ENCODE results near the gene ERMP1. TPM values are rescaled to one million over a fixed set of nuclear protein-coding genes. Genes with fewer than 3 reads are reported as not detected.

Gene ERMP1
- polyA plus RNA-seq, 1 of the 3 experiments (the other 2 are of a cell fraction): 5.9 TPM

GRCh38 chr9:5787759-5788302 lies 45.1 kb downstream of the ERMP1 start:
- H3K4me1 ChIP-seq (ENCODE audit: control insufficient read depth in 1 of 2, insufficient read depth in 2 of 2, low read depth in 1 of 2, low read length in 1 of 2): no peaks in the 10 kb centered on the region
- no peak overlapping the region for H3K9ac ChIP-seq
- no peaks in the 10 kb centered on the region for H3K79me2 ChIP-seq (ENCODE audit: insufficient read depth)
- no peak overlapping the region for H3K27ac ChIP-seq (ENCODE audit: low read depth in 2 of 2, low read length in 1 of 2)
- H3K4me2 ChIP-seq: no peak overlapping the region
- peaks cover 21 to 33% of the 10 kb centered on the region in 2 experiments for H3K36me3 ChIP-seq (replicated peaks in 1 of 2; ENCODE audit: control insufficient read depth in 1 of 2, insufficient read depth in 2 of 2, low read length in 1 of 2)
- peaks cover 10% of the 10 kb centered on the region for H3F3A ChIP-seq (replicated peaks; ENCODE audit: insufficient read depth)
- H3K9me3 ChIP-seq: no peaks in the 10 kb centered on the region
- H3K9me2 ChIP-seq: no peaks in the 10 kb centered on the region
- POLR2A ChIA-PET: no interaction called here
- H3K4me3 ChIP-seq (ENCODE audit: low read depth in 2 of 2, low read length in 1 of 2): no peak overlapping the region
- CTCF ChIA-PET: interaction anchor here (0.6 kb wide), 1 partner anchor 574 kb away, joined by 3 read pairs; no protein-coding TSS in a partner anchor
- TF ChIP-seq RFX5 (IDR thresholded peaks at IDR 0.05; ENCODE audit: low read length): no peak
- DNase-seq: no peak
- 100% methylated on average over 2 of the region's 2 CpGs for WGBS (ENCODE audit: low lambda C conversion rate)
- no peaks in the 10 kb centered on the region for H3K27me3 ChIP-seq (ENCODE audit: insufficient read depth)
- H2AFZ ChIP-seq (ENCODE audit: low read depth): no peak overlapping the region
- no peaks in the 10 kb centered on the region for H4K20me1 ChIP-seq (ENCODE audit: insufficient read depth)

GRCh38 chr9:5787220-5787619 lies 45.7 kb downstream of the ERMP1 start:
- TF ChIP-seq MEF2A (IDR thresholded peaks at IDR 0.05; ENCODE audit: borderline replicate concordance, low read depth) (no peak), CHD2 (IDR thresholded peaks at IDR 0.05; ENCODE audit: low read length, partially characterized antibody) (no peak), EZH2phosphoT487 (IDR thresholded peaks at IDR 0.05; ENCODE audit: borderline replicate concordance, low read depth) (no peak)
- H3K27me3 ChIP-seq (ENCODE audit: insufficient read depth): no peaks in the 10 kb centered on the region
- ChIA-PET CTCF (interaction anchor here (2.1 kb wide), 1 partner anchor 12 kb away, joined by 7 read pairs; no protein-coding TSS in a partner anchor), POLR2A (no interaction called here)
- H3K9me3 ChIP-seq: no peaks in the 10 kb centered on the region
- H2AFZ ChIP-seq (ENCODE audit: low read depth): no peak overlapping the region
- no peaks in the 10 kb centered on the region for H3K9me2 ChIP-seq
- H3K4me3 ChIP-seq (ENCODE audit: low read depth in 2 of 2, low read length in 1 of 2): no peak overlapping the region
- no peak for DNase-seq
- H3K27ac ChIP-seq (ENCODE audit: low read depth in 2 of 2, low read length in 1 of 2): no peak overlapping the region
- H3K4me2 ChIP-seq: no peak overlapping the region
- peaks cover 24 to 33% of the 10 kb centered on the region in 2 experiments for H3K36me3 ChIP-seq (replicated peaks in 1 of 2; ENCODE audit: control insufficient read depth in 1 of 2, insufficient read depth in 2 of 2, low read length in 1 of 2)
- H3F3A ChIP-seq (replicated peaks; ENCODE audit: insufficient read depth): peaks cover 9% of the 10 kb centered on the region
- H3K4me1 ChIP-seq (ENCODE audit: control insufficient read depth in 1 of 2, insufficient read depth in 2 of 2, low read depth in 1 of 2, low read length in 1 of 2): no peaks in the 10 kb centered on the region
- H4K20me1 ChIP-seq (ENCODE audit: insufficient read depth): no peaks in the 10 kb centered on the region
- no peak overlapping the region for H3K9ac ChIP-seq
- no peaks in the 10 kb centered on the region for H3K79me2 ChIP-seq (ENCODE audit: insufficient read depth)
- 89% methylated on average over 2 of the region's 2 CpGs for WGBS (ENCODE audit: low lambda C conversion rate)

DNA sequence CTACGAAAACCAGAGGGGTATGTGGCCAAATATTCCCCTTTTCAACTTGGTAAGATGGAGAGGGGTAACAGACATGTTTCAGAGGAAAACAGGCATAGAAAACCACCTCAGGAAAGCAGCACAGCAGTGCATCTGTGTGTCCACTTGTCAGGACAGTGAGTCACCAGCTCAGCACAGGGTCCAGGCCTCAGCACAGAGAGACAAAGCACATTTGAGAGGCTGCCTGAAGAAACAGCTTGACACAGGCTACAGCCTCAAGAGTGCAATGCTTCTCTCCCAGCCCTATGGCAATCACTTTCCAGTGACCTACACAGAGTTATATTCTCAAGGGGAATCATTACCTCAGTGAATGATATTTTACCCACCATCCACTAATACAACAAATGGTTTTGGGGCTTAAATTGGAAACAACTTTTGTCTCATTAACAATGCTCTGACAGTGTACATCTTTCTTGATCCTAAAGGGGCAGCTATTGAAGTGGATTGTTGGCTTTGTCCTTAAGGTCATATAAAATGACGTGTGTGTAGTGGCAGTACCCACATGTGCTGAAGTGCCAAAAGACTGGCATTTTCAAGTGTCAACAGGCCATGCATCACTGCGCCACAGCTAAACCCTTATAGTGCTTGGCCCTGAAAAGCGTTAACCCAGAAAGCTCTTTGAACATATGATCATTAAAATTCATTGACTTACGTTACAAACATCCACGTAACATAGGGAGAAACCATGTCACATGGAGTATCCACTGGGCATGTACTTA lies 46.4 kb downstream of the ERMP1 start:
- H3F3A ChIP-seq (replicated peaks; ENCODE audit: insufficient read depth): peaks cover 7% of the 10 kb centered on the region
- H3K9ac ChIP-seq: no peak overlapping the region
- H3K9me3 ChIP-seq: no peaks in the 10 kb centered on the region
- no peak overlapping the region for H2AFZ ChIP-seq (ENCODE audit: low read depth)
- H3K4me2 ChIP-seq: no peak overlapping the region
- H3K27me3 ChIP-seq (ENCODE audit: insufficient read depth): no peaks in the 10 kb centered on the region
- H3K4me3 ChIP-seq (ENCODE audit: low read depth in 2 of 2, low read length in 1 of 2): no peak overlapping the region
- ChIA-PET CTCF (interaction anchor here (1.2 to 2.1 kb wide), 2 partner anchors 13 kb away, joined by 4 to 7 read pairs; no protein-coding TSS in a partner anchor), POLR2A (no interaction called here)
- H3K36me3 ChIP-seq (replicated peaks in 1 of 2; ENCODE audit: control insufficient read depth in 1 of 2, insufficient read depth in 2 of 2, low read length in 1 of 2): peaks cover 27 to 33% of the 10 kb centered on the region in 2 experiments
- no peak for DNase-seq
- no peaks in the 10 kb centered on the region for H3K79me2 ChIP-seq (ENCODE audit: insufficient read depth)
- H4K20me1 ChIP-seq (ENCODE audit: insufficient read depth): no peaks in the 10 kb centered on the region
- no peak overlapping the region for H3K27ac ChIP-seq (ENCODE audit: low read depth in 2 of 2, low read length in 1 of 2)
- WGBS (ENCODE audit: low lambda C conversion rate): 96% methylated on average over 6 of the region's 6 CpGs
- H3K9me2 ChIP-seq: no peaks in the 10 kb centered on the region
- H3K4me1 ChIP-seq (ENCODE audit: control insufficient read depth in 1 of 2, insufficient read depth in 2 of 2, low read depth in 1 of 2, low read length in 1 of 2): no peaks in the 10 kb centered on the region
- TF ChIP-seq MXI1 (IDR thresholded peaks at IDR 0.05; ENCODE audit: low read depth, low read length) (no peak), FOSL2 (IDR thresholded peaks at IDR 0.05; ENCODE audit: borderline replicate concordance, low read depth) (no peak), GABPA (IDR thresholded peaks at IDR 0.05; ENCODE audit: low read depth) (no peak), SIN3A (IDR thresholded peaks at IDR 0.05; ENCODE audit: borderline replicate concordance, low read depth, low read length) (no peak), YY1 (IDR thresholded peaks at IDR 0.05; ENCODE audit: low read depth) (no peak), CTCF (IDR thresholded peaks at IDR 0.05) (no peak)
